Thymus (tissue), 11 donors: Measurements from ENCODE around the gene ERN2. TPM values are rescaled to one million over a fixed set of nuclear protein-coding genes. Genes with fewer than 3 reads are reported as not detected.

Experiments used
- DNase-seq, 9 donors: peaks; one replicate each; pipeline ENCODE4 v3.0.0-alpha.2; 2013; ENCODE audit warnings: low spot score in 9 of 9, low read depth in 6 of 9, missing footprints in 1 of 9
- H3K27ac ChIP-seq, 2 donors: one replicate each; pipeline ENCODE4 v1.5.1; 2013; ENCODE audit warnings: control low read depth in 1 of 2, low read depth in 1 of 2, low read length in 1 of 2, mild to moderate bottlenecking in 1 of 2, moderate library complexity in 1 of 2
- H3K27me3 ChIP-seq, 2 donors: one replicate each; pipeline ENCODE4 v1.5.1; 2013; ENCODE audit warnings: low read length in 1 of 2; ENCODE audit not compliant: control insufficient read depth in 2 of 2, insufficient read depth in 1 of 2
- H3K36me3 ChIP-seq, 2 donors: one replicate each; pipeline ENCODE4 v1.5.1; 2013; ENCODE audit warnings: low read length in 1 of 2, mild to moderate bottlenecking in 1 of 2, moderate library complexity in 1 of 2; ENCODE audit not compliant: control insufficient read depth in 2 of 2, insufficient read depth in 2 of 2
- H3K4me1 ChIP-seq, 2 donors: one replicate each; pipeline ENCODE4 v1.5.1; 2013; ENCODE audit warnings: low read length in 2 of 2; ENCODE audit not compliant: control insufficient read depth in 2 of 2, insufficient read depth in 2 of 2
- H3K4me3 ChIP-seq, 2 donors: one replicate each; pipeline ENCODE4 v1.5.1; 2013; ENCODE audit warnings: low read length in 2 of 2, control low read depth in 1 of 2, mild to moderate bottlenecking in 1 of 2
- H3K9me3 ChIP-seq, 2 donors: one replicate each; pipeline ENCODE4 v1.5.1; 2013; ENCODE audit warnings: low read length in 1 of 2, mild to moderate bottlenecking in 1 of 2; ENCODE audit not compliant: control insufficient read depth in 2 of 2, insufficient read depth in 1 of 2
- WGBS: extraction: QIAGEN DNeasy Blood & Tissue Kit; methylation state at CpG from one replicate; pipeline ENCODE4 v1.1.7; 2013; 5-methylcytosine and 5-hydroxymethylcytosine counted together
- polyA plus RNA-seq: library from polyadenylated mRNA; stranded (reverse); fragments of 200-250 nt; gene quantifications from one replicate; pipeline ENCODE4 v1.2.3, GENCODE V29; 2013
- total RNA-seq: library from RNA; stranded (reverse); fragments of 120-200 nt; gene quantifications from one replicate; pipeline ENCODE4 v1.2.4, GENCODE V29; 2013
- donor health status: healthy.

Gene ERN2
- total and polyA plus RNA-seq, 2 donors: 0.27 to 0.42 TPM

DNA sequence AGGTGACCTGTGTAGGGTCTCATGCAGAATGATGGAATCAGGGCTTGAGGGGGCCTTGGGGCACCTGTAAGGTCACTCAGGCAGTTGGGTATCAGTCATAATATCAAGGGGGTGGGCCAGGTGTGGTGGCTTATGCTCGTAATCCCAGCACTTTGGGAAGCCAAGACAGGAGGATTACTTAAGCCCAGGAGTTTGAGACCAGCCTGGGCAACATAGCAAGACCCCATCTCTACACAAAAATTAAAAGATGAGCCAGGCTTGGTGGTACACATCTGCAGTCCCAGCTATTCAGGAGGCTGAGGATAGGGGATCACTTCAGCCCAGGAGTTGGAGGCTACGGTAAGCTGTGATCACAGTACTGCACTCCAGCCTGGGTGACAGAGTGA, 7.5 kb downstream of the ERN2 start:
- no peak for DNase-seq
- Histone ChIP-seq H3K27me3 (peaks cover 0 to 6% of the 10 kb centered on the region in 2 donors), H3K4me3 (no peak overlapping the region), H3K36me3 (no peaks in the 10 kb centered on the region), H3K27ac (no peak overlapping the region), H3K4me1 (no peaks in the 10 kb centered on the region), H3K9me3 (peaks cover 1 to 4% of the 10 kb centered on the region in 2 donors)
- WGBS: 93% methylated on average over 2 of the region's 2 CpGs

GRCh38 chr16:23704772-23705516, 8.1 kb downstream of the ERN2 start:
- H3K9me3 ChIP-seq: peaks cover 0 to 4% of the 10 kb centered on the region in 2 donors
- WGBS: 94% methylated on average over 22 of the region's 22 CpGs
- no peak overlapping the region for H3K4me3 ChIP-seq
- no peak overlapping the region for H3K27ac ChIP-seq
- no peak for DNase-seq
- no peaks in the 10 kb centered on the region for H3K4me1 ChIP-seq
- no peaks in the 10 kb centered on the region for H3K36me3 ChIP-seq
- H3K27me3 ChIP-seq: peaks cover 0 to under 1% of the 10 kb centered on the region in 2 donors

DNA sequence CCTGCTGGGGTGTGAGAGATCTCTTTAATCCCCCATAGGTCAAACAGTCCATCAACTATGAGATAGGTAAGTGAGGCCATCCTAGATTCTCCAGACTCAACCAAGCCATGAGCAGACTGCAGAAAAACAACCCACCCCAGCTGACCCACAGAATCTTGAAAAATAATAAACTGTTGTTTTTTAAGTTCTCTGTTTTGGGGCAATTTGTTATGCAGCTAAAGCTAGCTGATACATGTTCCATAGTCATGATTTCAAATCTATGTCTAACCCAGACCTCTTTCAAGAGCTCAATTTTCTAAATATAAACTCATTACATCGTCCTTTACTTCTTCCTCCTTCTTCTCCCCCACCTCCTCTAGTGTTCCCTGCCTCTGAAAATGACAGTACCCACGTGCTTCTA, 10.1 kb downstream of the ERN2 start:
- no peak overlapping the region for H3K4me3 ChIP-seq

GRCh38 chr16:23701045-23701444, 12.0 kb downstream of the ERN2 start:
- H3K4me3 ChIP-seq: no peak overlapping the region
- H3K36me3 ChIP-seq: no peaks in the 10 kb centered on the region
- DNase-seq: no peak
- no peaks in the 10 kb centered on the region for H3K9me3 ChIP-seq
- 87% methylated on average over 8 of the region's 8 CpGs for WGBS
- H3K4me1 ChIP-seq: no peaks in the 10 kb centered on the region
- H3K27ac ChIP-seq: no peak overlapping the region
- H3K27me3 ChIP-seq: no peaks in the 10 kb centered on the region

More for the DNA sequence above, 10.1 kb downstream of the ERN2 start:
- Histone ChIP-seq H3K27me3 (no peaks in the 10 kb centered on the region), H3K9me3 (no peaks in the 10 kb centered on the region), H3K36me3 (no peaks in the 10 kb centered on the region), H3K27ac (no peak overlapping the region), H3K4me1 (no peaks in the 10 kb centered on the region)
- 68% methylated on average over 2 of the region's 2 CpGs for WGBS
- no peak for DNase-seq

DNA sequence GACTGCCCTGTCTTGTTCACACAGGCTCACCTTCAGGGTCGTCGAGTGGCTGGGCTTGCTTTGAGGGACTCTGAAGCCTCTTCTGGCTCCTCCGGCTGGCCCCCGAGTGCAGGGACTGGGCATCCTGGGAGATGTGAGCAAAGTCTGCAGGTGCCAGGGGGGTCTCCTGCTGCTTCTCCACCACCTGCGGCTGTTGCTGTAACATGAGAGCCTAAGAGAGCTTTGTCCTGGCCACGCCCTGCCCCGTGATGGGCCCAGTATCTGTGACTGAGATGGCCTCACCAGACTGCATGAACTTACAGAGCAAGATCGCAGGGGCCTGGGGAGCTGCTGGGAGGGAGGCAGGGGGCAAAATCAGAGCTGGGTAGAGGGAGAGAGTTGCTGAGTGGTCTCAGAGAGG, 12.5 kb downstream of the ERN2 start:
- DNase-seq: peak in 1 of 9 donors; percentile 21

DNA sequence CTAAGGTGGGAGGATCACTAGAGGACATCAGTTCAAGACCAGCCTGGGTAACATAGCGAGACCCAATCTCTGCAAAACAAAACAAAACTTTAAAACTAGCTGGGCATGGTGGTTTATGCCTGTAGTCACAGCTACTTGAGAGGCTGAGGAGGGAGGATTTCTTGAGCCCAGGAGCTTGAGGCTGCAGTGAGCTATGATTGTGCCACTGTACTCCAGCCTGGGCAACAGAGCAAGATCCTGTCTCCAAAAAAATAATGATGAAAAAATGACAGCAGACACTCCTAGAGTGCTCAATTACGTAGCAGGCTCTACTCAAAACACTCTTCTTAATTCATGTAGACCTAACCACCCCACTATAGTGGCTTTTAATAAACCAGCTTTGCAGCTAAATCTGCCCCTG, 12.9 kb downstream of the ERN2 start:
- 97% methylated on average over 2 of the region's 2 CpGs for WGBS
- no peaks in the 10 kb centered on the region for H3K27me3 ChIP-seq

More for the DNA sequence above, 12.5 kb downstream of the ERN2 start:
- Histone ChIP-seq H3K4me1 (no peaks in the 10 kb centered on the region), H3K36me3 (no peaks in the 10 kb centered on the region), H3K27me3 (no peaks in the 10 kb centered on the region), H3K4me3 (no peak overlapping the region), H3K27ac (no peak overlapping the region), H3K9me3 (no peaks in the 10 kb centered on the region)
- WGBS: 75% methylated on average over 8 of the region's 8 CpGs

GRCh38 chr16:23699100-23699499, 13.9 kb downstream of the ERN2 start:
- no peaks in the 10 kb centered on the region for H3K9me3 ChIP-seq
- DNase-seq: no peak
- WGBS: 88% methylated on average over 4 of the region's 4 CpGs
- peaks cover 3% of the 10 kb centered on the region in 2 donors for H3K4me1 ChIP-seq
- H3K4me3 ChIP-seq: no peak overlapping the region
- no peak overlapping the region for H3K27ac ChIP-seq
- no peaks in the 10 kb centered on the region for H3K27me3 ChIP-seq
- no peaks in the 10 kb centered on the region for H3K36me3 ChIP-seq

More for the DNA sequence above, 12.9 kb downstream of the ERN2 start:
- Histone ChIP-seq H3K27ac (no peak overlapping the region), H3K4me1 (peaks cover 0 to 1% of the 10 kb centered on the region in 2 donors), H3K36me3 (no peaks in the 10 kb centered on the region), H3K4me3 (no peak overlapping the region), H3K9me3 (no peaks in the 10 kb centered on the region)
- no peak for DNase-seq

DNA sequence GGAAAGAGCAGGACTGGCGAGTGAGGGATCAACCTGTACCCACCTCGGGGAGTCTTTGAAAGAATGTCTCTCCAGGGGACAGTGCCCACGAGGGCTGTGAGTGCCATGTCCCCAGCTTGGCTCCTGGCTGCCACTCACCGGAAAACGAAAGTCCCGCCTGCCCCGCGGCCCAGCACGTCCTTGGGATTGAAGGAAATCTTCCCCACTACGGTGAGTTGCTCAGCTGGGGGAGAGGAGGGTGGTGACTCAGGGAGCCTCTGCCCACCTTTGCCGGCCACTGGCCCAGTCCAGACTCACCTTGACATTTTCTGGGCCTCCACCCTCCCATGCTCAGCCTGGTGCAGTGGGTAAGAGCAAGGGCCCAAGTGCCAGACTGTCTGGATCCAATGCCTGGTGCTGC, 17.3 kb downstream of the ERN2 start:
- Histone ChIP-seq H3K27me3 (no peaks in the 10 kb centered on the region), H3K27ac (no peak overlapping the region), H3K9me3 (no peaks in the 10 kb centered on the region), H3K36me3 (peaks cover 8 to 9% of the 10 kb centered on the region in 2 donors), H3K4me1 (peaks cover 3% of the 10 kb centered on the region in 2 donors), H3K4me3 (no peak overlapping the region)
- no peak for DNase-seq
- WGBS: 95% methylated on average over 11 of the region's 11 CpGs

DNA sequence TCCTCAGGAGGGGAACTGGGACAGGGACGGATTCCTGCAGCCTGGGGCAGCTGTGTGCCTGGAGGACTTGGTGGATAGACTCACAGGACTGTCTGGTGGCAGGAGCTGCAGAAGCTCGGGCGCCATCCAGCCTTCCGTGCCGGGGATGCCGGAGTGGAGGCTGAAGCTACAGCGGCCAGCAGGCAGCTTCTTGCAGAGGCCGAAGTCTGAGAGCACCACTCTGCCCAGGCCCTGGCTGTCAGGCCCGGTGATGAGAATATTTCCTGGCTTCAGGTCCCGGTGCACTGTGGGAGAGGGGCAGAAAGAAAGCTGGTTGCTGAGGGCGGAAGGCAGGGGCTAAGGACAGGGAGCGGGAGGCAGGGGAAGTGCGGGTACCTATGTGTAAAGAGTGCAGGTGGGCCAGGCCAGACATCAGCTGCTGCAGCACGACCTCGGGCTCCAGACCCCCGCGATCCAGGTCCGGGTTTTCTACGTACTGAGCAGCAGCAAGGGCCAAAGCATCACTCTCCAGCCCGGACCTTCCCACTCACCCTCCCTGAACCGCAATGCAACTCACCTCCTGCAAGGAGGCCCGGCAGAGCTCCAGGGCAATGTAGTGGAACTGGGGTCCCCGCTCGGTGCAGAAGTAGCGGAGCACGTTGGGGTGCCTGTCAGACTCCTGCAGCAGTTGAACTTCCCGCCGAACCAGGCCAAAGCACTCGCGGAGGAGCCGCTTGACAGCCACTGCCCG, 18.2 kb downstream of the ERN2 start:
- Histone ChIP-seq H3K4me1 (peaks cover 3% of the 10 kb centered on the region in 2 donors), H3K36me3 (peaks cover 16 to 18% of the 10 kb centered on the region in 2 donors), H3K27me3 (no peaks in the 10 kb centered on the region), H3K27ac (no peak overlapping the region), H3K4me3 (peak overlapping the region; percentile 17 to 32), H3K9me3 (no peaks in the 10 kb centered on the region)
- WGBS: 24% methylated on average over 32 of the region's 32 CpGs
- peak in 7 of 9 donors; percentile 16 to 57 (median 38) for DNase-seq
